Thymus (tissue), 11 donors: ENCODE results near the gene DMBT1. TPM values are rescaled to one million over a fixed set of nuclear protein-coding genes. Genes with fewer than 3 reads are reported as not detected.

ENCODE experiments used
- DNase-seq, 9 donors: peaks; one replicate each; pipeline ENCODE4 v3.0.0-alpha.2; 2013; ENCODE audit warnings: low spot score in 9 of 9, low read depth in 6 of 9, missing footprints in 1 of 9
- H3K27ac ChIP-seq, 2 donors: one replicate each; pipeline ENCODE4 v1.5.1; 2013; ENCODE audit warnings: control low read depth in 1 of 2, low read depth in 1 of 2, low read length in 1 of 2, mild to moderate bottlenecking in 1 of 2, moderate library complexity in 1 of 2
- H3K27me3 ChIP-seq, 2 donors: one replicate each; pipeline ENCODE4 v1.5.1; 2013; ENCODE audit warnings: low read length in 1 of 2; ENCODE audit not compliant: control insufficient read depth in 2 of 2, insufficient read depth in 1 of 2
- H3K36me3 ChIP-seq, 2 donors: one replicate each; pipeline ENCODE4 v1.5.1; 2013; ENCODE audit warnings: low read length in 1 of 2, mild to moderate bottlenecking in 1 of 2, moderate library complexity in 1 of 2; ENCODE audit not compliant: control insufficient read depth in 2 of 2, insufficient read depth in 2 of 2
- H3K4me1 ChIP-seq, 2 donors: one replicate each; pipeline ENCODE4 v1.5.1; 2013; ENCODE audit warnings: low read length in 2 of 2; ENCODE audit not compliant: control insufficient read depth in 2 of 2, insufficient read depth in 2 of 2
- H3K4me3 ChIP-seq, 2 donors: one replicate each; pipeline ENCODE4 v1.5.1; 2013; ENCODE audit warnings: low read length in 2 of 2, control low read depth in 1 of 2, mild to moderate bottlenecking in 1 of 2
- H3K9me3 ChIP-seq, 2 donors: one replicate each; pipeline ENCODE4 v1.5.1; 2013; ENCODE audit warnings: low read length in 1 of 2, mild to moderate bottlenecking in 1 of 2; ENCODE audit not compliant: control insufficient read depth in 2 of 2, insufficient read depth in 1 of 2
- WGBS: extraction: QIAGEN DNeasy Blood & Tissue Kit; methylation state at CpG from one replicate; pipeline ENCODE4 v1.1.7; 2013; 5-methylcytosine and 5-hydroxymethylcytosine counted together
- polyA plus RNA-seq: library from polyadenylated mRNA; stranded (reverse); fragments of 200-250 nt; gene quantifications from one replicate; pipeline ENCODE4 v1.2.3, GENCODE V29; 2013
- total RNA-seq: library from RNA; stranded (reverse); fragments of 120-200 nt; gene quantifications from one replicate; pipeline ENCODE4 v1.2.4, GENCODE V29; 2013
- donor health status: healthy.

DMBT1 gene
- total and polyA plus RNA-seq, 2 donors: 0.09 to 0.27 TPM

DNA sequence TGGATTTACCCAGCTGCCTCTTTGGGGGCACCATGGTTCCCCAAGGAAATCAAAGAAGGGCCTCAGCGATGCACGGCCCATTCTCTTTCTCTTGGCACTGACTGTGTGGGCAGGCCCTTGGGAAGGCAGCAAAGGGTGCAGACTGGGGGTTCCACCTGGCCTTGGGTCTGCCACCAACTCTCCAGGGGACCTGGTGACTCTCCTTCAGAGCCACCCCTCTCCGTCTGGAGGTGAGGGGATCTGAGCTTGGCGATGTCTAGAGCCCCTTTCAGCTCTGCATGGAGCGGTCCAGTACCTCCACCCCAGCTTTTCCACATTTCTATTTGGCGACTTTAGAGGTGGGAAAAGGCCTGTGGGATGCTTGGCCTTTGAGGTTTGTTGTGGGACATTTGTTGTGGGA is 70.0 kb downstream of the DMBT1 start:
- Histone ChIP-seq H3K27ac (no peak overlapping the region), H3K4me3 (no peak overlapping the region), H3K27me3 (no peaks in the 10 kb centered on the region), H3K36me3 (no peaks in the 10 kb centered on the region), H3K4me1 (no peaks in the 10 kb centered on the region), H3K9me3 (peaks cover 0 to 3% of the 10 kb centered on the region in 2 donors)
- DNase-seq: no peak
- 92% methylated on average over 6 of the region's 6 CpGs for WGBS

- Histone ChIP-seq H3K4me1 (no peaks in the 10 kb centered on the region), H3K4me3 (no peak overlapping the region), H3K9me3 (peaks cover 0 to 3% of the 10 kb centered on the region in 2 donors), H3K36me3 (no peaks in the 10 kb centered on the region), H3K27ac (no peak overlapping the region), H3K27me3 (no peaks in the 10 kb centered on the region)
- WGBS: 89% methylated on average over 5 of the region's 5 CpGs
- DNase-seq: no peak
Observed at GRCh38 chr10:122632031-122632430, 71.5 kb downstream of the DMBT1 start.

- Histone ChIP-seq H3K27ac (no peak overlapping the region), H3K36me3 (no peaks in the 10 kb centered on the region), H3K9me3 (peaks cover 0 to 3% of the 10 kb centered on the region in 2 donors), H3K4me1 (no peaks in the 10 kb centered on the region), H3K27me3 (no peaks in the 10 kb centered on the region), H3K4me3 (no peak overlapping the region)
- 76% methylated on average over 3 of the region's 3 CpGs for WGBS
- no peak for DNase-seq
Observed at GRCh38 chr10:122632576-122632975, 72.0 kb downstream of the DMBT1 start.

DNA sequence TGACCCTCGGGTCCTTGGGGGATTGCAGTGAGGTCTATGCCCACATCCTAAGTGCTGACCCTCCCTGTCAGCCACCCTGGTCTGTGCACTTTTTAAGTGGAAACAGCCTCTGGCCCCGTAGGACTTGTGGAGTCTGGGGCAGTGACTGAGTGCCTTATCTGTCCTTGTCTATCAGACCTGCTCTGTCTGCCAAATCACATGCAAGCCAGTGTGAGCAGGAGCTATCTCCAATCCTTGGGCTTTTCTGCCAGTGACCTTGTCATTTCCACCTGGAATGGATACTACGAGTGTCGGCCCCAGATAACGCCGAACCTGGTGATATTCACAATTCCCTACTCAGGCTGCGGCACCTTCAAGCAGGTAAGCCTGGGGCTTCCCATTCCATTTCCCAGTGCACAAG is 76.4 kb downstream of the DMBT1 start:
- Histone ChIP-seq H3K27me3 (no peaks in the 10 kb centered on the region), H3K27ac (no peak overlapping the region), H3K4me3 (no peak overlapping the region), H3K9me3 (no peaks in the 10 kb centered on the region), H3K4me1 (no peaks in the 10 kb centered on the region), H3K36me3 (no peaks in the 10 kb centered on the region)
- WGBS: 93% methylated on average over 7 of the region's 7 CpGs
- DNase-seq: no peak

DNA sequence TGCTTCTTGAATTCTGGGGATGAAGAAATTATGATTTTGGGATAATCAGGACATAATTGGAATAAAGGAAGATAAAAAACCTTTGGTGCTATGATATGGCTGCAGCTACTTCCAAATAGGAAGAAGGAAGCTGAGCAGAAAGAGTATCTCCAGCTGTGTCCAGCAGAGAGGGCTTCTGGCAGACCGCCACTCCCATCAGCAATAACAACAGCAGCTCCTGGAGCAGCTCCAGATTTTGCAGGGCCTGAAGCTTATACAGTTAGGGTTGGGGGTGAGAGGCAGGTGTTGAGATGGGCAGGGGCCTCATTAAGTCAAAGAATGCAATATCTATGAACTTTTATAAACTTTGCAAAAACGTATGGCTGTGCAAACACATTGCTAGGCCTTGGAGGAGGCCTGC is 76.8 kb downstream of the DMBT1 start:
- DNase-seq: no peak
- Histone ChIP-seq H3K4me1 (no peaks in the 10 kb centered on the region), H3K27ac (no peak overlapping the region), H3K27me3 (no peaks in the 10 kb centered on the region), H3K9me3 (no peaks in the 10 kb centered on the region), H3K36me3 (no peaks in the 10 kb centered on the region), H3K4me3 (no peak overlapping the region)
- 88% methylated on average over 2 of the region's 2 CpGs for WGBS

GRCh38 chr10:122638106-122638505 is 77.6 kb downstream of the DMBT1 start:
- Histone ChIP-seq H3K27me3 (no peaks in the 10 kb centered on the region), H3K9me3 (no peaks in the 10 kb centered on the region), H3K4me1 (no peaks in the 10 kb centered on the region), H3K4me3 (no peak overlapping the region), H3K27ac (no peak overlapping the region), H3K36me3 (no peaks in the 10 kb centered on the region)
- no peak for DNase-seq
- 94% methylated on average over 6 of the region's 6 CpGs for WGBS

GRCh38 chr10:122639801-122640200 is 79.2 kb downstream of the DMBT1 start:
- WGBS: 67% methylated on average over 7 of the region's 7 CpGs
- Histone ChIP-seq H3K27me3 (no peaks in the 10 kb centered on the region), H3K27ac (no peak overlapping the region), H3K4me1 (no peaks in the 10 kb centered on the region), H3K9me3 (no peaks in the 10 kb centered on the region), H3K36me3 (no peaks in the 10 kb centered on the region), H3K4me3 (no peak overlapping the region)
- DNase-seq: no peak

DNA sequence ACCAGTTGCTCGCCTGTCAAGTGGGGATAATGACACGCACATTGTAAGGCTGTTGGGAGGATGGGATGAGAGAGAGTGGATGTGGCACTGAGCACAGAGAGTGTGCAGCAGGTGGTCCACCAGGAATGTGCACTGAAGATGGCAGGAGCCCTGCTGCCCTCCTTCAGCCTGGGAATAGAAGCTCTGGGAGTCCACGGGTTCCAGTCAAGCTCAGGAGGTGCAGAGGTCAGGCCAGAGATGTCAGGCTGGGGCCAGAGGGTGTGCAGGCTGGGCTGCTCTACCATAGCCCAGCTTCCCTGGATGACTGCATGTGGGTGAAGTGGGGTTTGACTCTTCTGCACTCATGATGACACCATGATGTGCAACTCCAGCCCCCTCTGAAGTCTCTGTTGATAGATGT is 80.4 kb downstream of the DMBT1 start:
- Histone ChIP-seq H3K4me3 (no peak overlapping the region), H3K27me3 (no peaks in the 10 kb centered on the region), H3K36me3 (no peaks in the 10 kb centered on the region), H3K9me3 (no peaks in the 10 kb centered on the region), H3K4me1 (no peaks in the 10 kb centered on the region), H3K27ac (no peak overlapping the region)
- DNase-seq: no peak
- 58% methylated on average over 3 of the region's 3 CpGs for WGBS

DNA sequence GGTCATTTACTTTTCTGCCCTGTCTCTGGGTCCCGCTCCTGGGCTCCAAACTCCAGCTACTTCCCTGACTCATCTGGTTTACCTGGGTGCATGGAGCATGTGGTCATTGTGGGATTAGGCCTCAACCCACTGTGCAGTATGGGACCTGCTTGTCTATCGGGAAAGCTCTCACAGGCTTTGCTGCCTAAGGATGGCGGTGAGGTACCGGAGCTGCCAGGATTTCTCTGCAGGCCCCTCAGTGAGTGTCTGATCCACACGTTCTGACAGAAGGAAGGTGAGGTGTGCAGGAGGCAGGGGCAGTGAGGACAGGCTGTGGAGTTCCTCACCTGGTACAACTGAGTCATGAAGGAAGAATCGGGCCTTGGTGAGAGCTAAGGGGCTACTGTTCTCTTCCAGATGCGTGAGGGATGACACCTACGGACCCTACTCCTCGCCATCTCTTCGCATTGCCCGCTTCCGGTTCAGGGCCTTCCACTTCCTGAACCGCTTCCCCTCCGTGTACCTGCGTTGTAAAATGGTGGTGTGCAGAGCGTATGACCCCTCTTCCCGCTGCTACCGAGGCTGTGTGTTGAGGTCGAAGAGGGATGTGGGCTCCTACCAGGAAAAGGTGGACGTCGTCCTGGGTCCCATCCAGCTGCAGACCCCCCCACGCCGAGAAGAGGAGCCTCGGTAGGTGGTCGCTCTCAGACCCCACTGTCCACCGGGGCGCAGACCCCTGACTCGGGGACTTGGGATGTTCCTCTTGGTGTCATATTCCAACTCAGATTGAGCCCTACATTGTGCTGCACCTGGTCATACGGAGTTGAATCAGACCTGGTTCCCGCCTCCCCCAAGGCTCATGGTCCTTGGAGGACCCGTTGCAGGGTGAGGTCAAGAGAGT is 82.4 kb downstream of the DMBT1 start:
- 90% methylated on average over 31 of the region's 31 CpGs for WGBS
- no peak for DNase-seq
- Histone ChIP-seq H3K9me3 (no peaks in the 10 kb centered on the region), H3K4me1 (no peaks in the 10 kb centered on the region), H3K4me3 (no peak overlapping the region), H3K36me3 (no peaks in the 10 kb centered on the region), H3K27ac (no peak overlapping the region), H3K27me3 (no peaks in the 10 kb centered on the region)
